GM12878 (cell line): ENCODE measurements around the gene SSUH2. TPM values are rescaled to one million over a fixed set of nuclear protein-coding genes. Genes with fewer than 3 reads are reported as not detected.

Source experiments
- ATAC-seq: fragments of 200-7000 bp; cut with Tn5 transposase; 3 replicates; pipeline ENCODE4 v1.9.1; 2020; ENCODE audit warnings: mild to moderate bottlenecking, moderate library complexity
- BruUV-seq: library from RNA; stranded (reverse); fragments of 400-500 nt; replicated peaks from 2 replicates; lab custom pipeline; 2021; lab: Mats Ljungman, UMichigan
- CTCF ChIA-PET: fragments of 300-600 bp; sonication (Branson Sonifier 250); formaldehyde crosslinking; extraction: SDS; loops from one replicate; lab custom pipeline; 2021; ENCODE audit warnings: inconsistent platforms; lab: Yijun Ruan, JAX
- POLR2A ChIA-PET: fragments of 350-600 bp; formaldehyde crosslinking; extraction: SDS; loops from one replicate; lab custom pipeline; 2021; ENCODE audit warnings: inconsistent platforms; lab: Charles Lee
- RAD21 ChIA-PET: fragments of 300-600 bp; sonication (Branson Sonifier 250); formaldehyde crosslinking; loops from one replicate; lab custom pipeline; 2023; ENCODE audit warnings: antibody characterized with exemption; ENCODE audit not compliant: unreplicated experiment; lab: Charles Lee
- SMC1A ChIA-PET: fragments of 300-600 bp; sonication (Branson Sonifier 250); formaldehyde crosslinking; loops from one replicate; lab custom pipeline; 2023; ENCODE audit not compliant: unreplicated experiment, uncharacterized antibody; lab: Charles Lee
- DNase-seq: peaks from one replicate; pipeline ENCODE4 v3.0.0-alpha.2; 2011; ENCODE audit warnings: low read depth, low spot score
- FAIRE-seq: peaks from 3 replicates; lab custom pipeline; 2011; peaks lifted over from hg19 to GRCh38; lab: Jason Lieb, UNC
- H2AFZ ChIP-seq: 2 replicates; pipeline ENCODE4 v1.6.0; 2011; ENCODE audit warnings: low read depth, low read length, control low read depth; ENCODE audit not compliant: control insufficient read depth
- H3K27ac ChIP-seq: 2 replicates; pipeline ENCODE4 v1.5.1; 2011; ENCODE audit warnings: control low read depth; ENCODE audit not compliant: control insufficient read depth, insufficient read depth
- H3K27me3 ChIP-seq, 2 experiments: replicated peaks in 1 of 2; 2 replicates each; pipeline versions ENCODE4 v1.6.0 to v1.6.1; 2011; ENCODE audit warnings: low read length in 1 of 2; ENCODE audit not compliant: control insufficient read depth in 2 of 2, insufficient read depth in 2 of 2
- H3K36me3 ChIP-seq, 2 experiments: 2 replicates each; pipeline ENCODE4 v1.5.1; 2011; ENCODE audit warnings: low read length in 1 of 2; ENCODE audit not compliant: control insufficient read depth in 2 of 2, insufficient read depth in 2 of 2
- H3K4me1 ChIP-seq: 2 replicates; pipeline ENCODE4 v1.6.1; 2011; ENCODE audit warnings: mild to moderate bottlenecking, low read length, moderate library complexity, mixed read lengths; ENCODE audit not compliant: control insufficient read depth, insufficient read depth
- H3K4me2 ChIP-seq: 2 replicates; pipeline ENCODE4 v1.6.0; 2011; ENCODE audit warnings: control low read depth; ENCODE audit not compliant: control insufficient read depth, insufficient read depth
- H3K4me3 ChIP-seq: fragments of 200-600 bp; sonication (generic); 2 replicates; pipeline ENCODE4 v1.5.1; 2016
- H3K79me2 ChIP-seq: 2 replicates; pipeline ENCODE4 v1.6.0; 2011; ENCODE audit warnings: low read length; ENCODE audit not compliant: control insufficient read depth, insufficient read depth
- H3K9ac ChIP-seq: 2 replicates; pipeline ENCODE4 v1.8.0; 2011; ENCODE audit warnings: low read length, control low read depth, mixed read lengths; ENCODE audit not compliant: control insufficient read depth, insufficient read depth
- H3K9me3 ChIP-seq: replicated peaks from 3 replicates; pipeline ENCODE4 v1.5.1; 2011; ENCODE audit warnings: mild to moderate bottlenecking, low read length; ENCODE audit not compliant: control insufficient read depth, insufficient read depth
- H4K20me1 ChIP-seq: 2 replicates; pipeline ENCODE4 v1.6.0; 2011; ENCODE audit not compliant: control insufficient read depth, insufficient read depth
- ATF2 ChIP-seq: IDR thresholded peaks from 2 replicates; pipeline ENCODE4 v1.6.1; 2012; ENCODE audit warnings: low read length, inconsistent platforms
- CBX5 ChIP-seq: sonication (generic); IDR thresholded peaks from 2 replicates; pipeline ENCODE4 v1.6.1; 2016; ENCODE audit warnings: low read depth, moderate library complexity, mild to moderate bottlenecking, inconsistent platforms
- ETV6 ChIP-seq, 2 experiments: fragments of 450-650 bp in 1 of 2; IDR thresholded peaks in 1 of 2; conservative IDR thresholded peaks in 1 of 2; 2 replicates each; pipeline ENCODE4 v1.6.1; 2014; ENCODE audit warnings: antibody characterized with exemption in 1 of 2, borderline replicate concordance in 1 of 2, low read depth in 1 of 2, mild to moderate bottlenecking in 1 of 2, moderate library complexity in 1 of 2
- EZH2 ChIP-seq: IDR thresholded peaks from 2 replicates; pipeline ENCODE4 v1.6.1; 2012; ENCODE audit warnings: low read depth, mild to moderate bottlenecking, control low read depth, inconsistent platforms, low read length, borderline replicate concordance; ENCODE audit not compliant: control insufficient read depth
- HCFC1 ChIP-seq: fragments of 150-350 bp; IDR thresholded peaks from 2 replicates; pipeline ENCODE4 v1.6.1; 2014; ENCODE audit warnings: low read length
- HDAC2 ChIP-seq: fragments of 200-600 bp; sonication (generic); IDR thresholded peaks from 2 replicates; pipeline ENCODE4 v1.6.1; 2017
- JUND ChIP-seq: IDR thresholded peaks from 2 replicates; pipeline ENCODE4 v1.6.1; 2012; ENCODE audit warnings: low read depth, mild to moderate bottlenecking, low read length, improper control_type of control experiment, moderate library complexity
- MXI1 ChIP-seq: fragments of 150-350 bp; IDR thresholded peaks from 2 replicates; pipeline ENCODE4 v1.6.1; 2011; ENCODE audit warnings: low read depth, mild to moderate bottlenecking, inconsistent platforms, low read length, improper control_type of control experiment
- RBBP5 ChIP-seq: fragments of 200-600 bp; sonication (generic); conservative IDR thresholded peaks from 2 replicates; pipeline ENCODE4 v1.6.1; 2016
- SIN3A ChIP-seq: IDR thresholded peaks from 2 replicates; pipeline ENCODE4 v1.6.1; 2012; ENCODE audit warnings: low read depth, low read length, improper control_type of control experiment
- SMARCA5 ChIP-seq: fragments of 450-650 bp; IDR thresholded peaks from 2 replicates; pipeline ENCODE4 v1.6.1; 2017; ENCODE audit warnings: mild to moderate bottlenecking
- STAT3 ChIP-seq: IDR thresholded peaks from 2 replicates; pipeline ENCODE4 v1.6.1; 2011; ENCODE audit warnings: low read depth, low read length, improper control_type of control experiment
- TAF1 ChIP-seq: IDR thresholded peaks from 2 replicates; pipeline ENCODE4 v1.6.1; 2011; ENCODE audit warnings: mild to moderate bottlenecking, low read depth, low read length, borderline replicate concordance
- USF2 ChIP-seq: IDR thresholded peaks from 2 replicates; pipeline ENCODE4 v1.6.1; 2011; ENCODE audit warnings: low read depth, low read length, improper control_type of control experiment, borderline replicate concordance
- ZBTB4 ChIP-seq: fragments of 450-650 bp; formaldehyde crosslinking; IDR thresholded peaks from 2 replicates; pipeline ENCODE4 v1.4.0; 2022; ENCODE audit warnings: mild to moderate bottlenecking, moderate library complexity
- WGBS: methylation state at CpG from one replicate; pipeline ENCODE4 v1.1.6; 2016; ENCODE audit warnings: low lambda C conversion rate; ENCODE audit not compliant: insufficient replicate concordance, insufficient coverage; ENCODE audit errors: missing lambda C conversion rate; 5-methylcytosine and 5-hydroxymethylcytosine counted together
- in situ Hi-C: fragments of 300-500 bp; cut with MboI; formaldehyde crosslinking; loops from 9 replicates; pipeline ENCODE4 v1.14.3; 2018; ENCODE audit warnings: mixed read lengths
- intact Hi-C: fragments of 100-400 bp; cut with micrococcal nuclease; formaldehyde crosslinking; loops from one replicate; pipeline ENCODE4 v1.14.2; 2022; ENCODE audit not compliant: unreplicated experiment
- polyA plus RNA-seq, 11 experiments: library from polyadenylated mRNA; depleted of rRNA in 4 of 11; unstranded in 6 of 11; stranded (reverse) in 5 of 11; fragments of >200 nt; fragmentation: Nextera tagmentation in 4 of 11; fragmentation: Illumina TruSeq in 1 of 11; extraction: Ambion mirVana in 4 of 11; extraction: Trizol in 1 of 11; gene quantifications; 1 replicate in 1 of 11; 2 replicates in 10 of 11; pipeline versions ENCODE4 v1.2.1 to v1.2.3, GENCODE V29; 2011 to 2016; ENCODE audit warnings: inconsistent platforms in 2 of 11, missing spikeins in 2 of 11, low read depth in 1 of 11
- total RNA-seq, 4 experiments: library from RNA; depleted of rRNA in 3 of 4; stranded (reverse); fragments of >200 nt in 3 of 4; fragmentation: Illumina TruSeq in 1 of 4; extraction: Trizol in 1 of 4; gene quantifications; 2 replicates each; pipeline versions ENCODE4 v1.2.1 to v1.2.3, GENCODE V29; 2013 to 2021

The SSUH2 gene
- total and polyA plus RNA-seq, 10 of the 15 experiments (the other 5 are each of a cell fraction or from before 2014, with no cell fraction given) = 0.09 to 0.26 TPM; not detected in 8

- no peak for TF ChIP-seq EZH2
Observed at GRCh38 chr3:8642001-8642400, 2.6 kb downstream of the SSUH2 start (continued).

- Histone ChIP-seq H3K27me3 (peaks cover 2 to 4% of the 10 kb centered on the region in 2 experiments), H2AFZ (no peak overlapping the region), H3K4me2 (no peak overlapping the region)
- SMC1A ChIA-PET = interaction anchor here (1.0 kb wide), 1 partner anchor 226 kb away, joined by 3 read pairs; no protein-coding TSS in a partner anchor
- no peak for TF ChIP-seq RBBP5
- TF ChIP-seq HCFC1 = no peak
- TF ChIP-seq ATF2 = no peak
- no peak for TF ChIP-seq STAT3
- TF ChIP-seq TAF1 = no peak
- no peak for TF ChIP-seq SIN3A
- no peak for TF ChIP-seq JUND
- TF ChIP-seq ZBTB4 (CRISPR knock-in tag) = no peak
- TF ChIP-seq USF2 = no peak
- no peak for TF ChIP-seq ETV6 (conservative IDR thresholded peaks at IDR 0.05 in 1 of 2, IDR thresholded peaks at IDR 0.05 in 1 of 2; ENCODE audit: borderline replicate concordance in 1 of 2, low read depth in 1 of 2)
- no peak for TF ChIP-seq SMARCA5
- no peak for TF ChIP-seq CBX5
- TF ChIP-seq MXI1 = no peak
- no peak for TF ChIP-seq HDAC2
- TF ChIP-seq, all 136 proteins: peak for 0
- no peaks in the 10 kb centered on the region for H3K36me3 ChIP-seq
- FAIRE-seq (no peak), ATAC-seq (no peak), DNase-seq (no peak)
- no peaks in the 10 kb centered on the region for H3K9me3 ChIP-seq
- BruUV-seq = no TSS peak
- intact Hi-C loops = no loop called here
- in situ Hi-C loops = no loop called here
- POLR2A ChIA-PET = no interaction called here
- CTCF ChIA-PET = interaction anchor here (0.6 to 1.4 kb wide), 3 partner anchors 22 to 664 kb away, joined by 3 to 5 read pairs (median 3); no protein-coding TSS in a partner anchor
- no peaks in the 10 kb centered on the region for H3K4me1 ChIP-seq
- WGBS = 15% methylated on average over 7 of the region's 7 CpGs
- H4K20me1 ChIP-seq = no peaks in the 10 kb centered on the region
- H3K27ac ChIP-seq = no peak overlapping the region
- RAD21 ChIA-PET = no interaction called here
- no peak overlapping the region for H3K4me3 ChIP-seq
- H3K79me2 ChIP-seq = no peaks in the 10 kb centered on the region
- no peak overlapping the region for H3K9ac ChIP-seq
Observed at GRCh38 chr3:8641472-8641871, 3.1 kb downstream of the SSUH2 start.
